Spinal cord (tissue), 10 donors: ENCODE results near the gene CACNA1D. TPM values are rescaled to one million over a fixed set of nuclear protein-coding genes. Genes with fewer than 3 reads are reported as not detected.
"Not testable (repeated sequence)": the region's sequence is repeated elsewhere in the genome, so short reads cannot be mapped to it uniquely, and the experiment has no call there.

Experiments
- DNase-seq, 6 donors: peaks; one replicate each; pipeline versions ENCODE4 v3.0.0 to v3.0.0-alpha.2; 2013 to 2015; ENCODE audit warnings: low spot score in 6 of 6, low read depth in 4 of 6
- H3K27ac ChIP-seq: one replicate; pipeline ENCODE4 v1.5.1; 2013; ENCODE audit warnings: low read depth, low read length, control low read depth
- H3K27me3 ChIP-seq: one replicate; pipeline ENCODE4 v1.6.1; 2013; ENCODE audit warnings: low read length; ENCODE audit not compliant: control insufficient read depth, insufficient read depth
- H3K36me3 ChIP-seq: one replicate; pipeline ENCODE4 v1.6.1; 2013; ENCODE audit warnings: low read length; ENCODE audit not compliant: control insufficient read depth, insufficient read depth
- H3K4me1 ChIP-seq: one replicate; pipeline ENCODE4 v1.6.1; 2013; ENCODE audit warnings: low read length; ENCODE audit not compliant: control insufficient read depth, insufficient read depth
- H3K4me3 ChIP-seq: one replicate; pipeline ENCODE4 v1.5.1; 2013; ENCODE audit warnings: low read depth, low read length, control low read depth
- H3K9me3 ChIP-seq: one replicate; pipeline ENCODE4 v1.6.1; 2013; ENCODE audit warnings: low read length; ENCODE audit not compliant: control insufficient read depth, insufficient read depth
- WGBS: methylation state at CpG from one replicate; pipeline ENCODE4 v1.1.5; 2013; ENCODE audit warnings: missing lambda C conversion rate; ENCODE audit not compliant: insufficient coverage; 5-methylcytosine and 5-hydroxymethylcytosine counted together
- polyA plus RNA-seq, 2 donors: library from polyadenylated mRNA; unstranded; fragments of 120-200 nt; gene quantifications; one replicate each; pipeline ENCODE4 v1.2.1, GENCODE V29; 2013; ENCODE audit not compliant: insufficient read length in 2 of 2
- total RNA-seq, 2 donors: library from RNA; depleted of rRNA in 1 of 2; stranded (reverse); fragments of 120-200 nt in 1 of 2; fragments of >200 nt in 1 of 2; gene quantifications; one replicate each; pipeline versions ENCODE4 v1.2.3 to v1.2.4, GENCODE V29; 2013 to 2014
- donor health status: healthy.

Gene CACNA1D
- total and polyA plus RNA-seq, 4 donors = 14.1 to 37.5 (median 24.4) TPM

GRCh38 chr3:53630547-53630946 lies 136.1 kb downstream of the CACNA1D start:
- Histone ChIP-seq H3K27me3 (no peaks in the 10 kb centered on the region), H3K9me3 (peaks cover 5% of the 10 kb centered on the region), H3K4me1 (peaks cover 7% of the 10 kb centered on the region), H3K36me3 (no peaks in the 10 kb centered on the region), H3K4me3 (no peak overlapping the region), H3K27ac (no peak overlapping the region)
- 92% methylated on average over 2 of the region's 3 CpGs for WGBS
- no peak for DNase-seq

- H3K27me3 ChIP-seq = no peaks in the 10 kb centered on the region
- H3K27ac ChIP-seq = no peak overlapping the region
- peaks cover 5% of the 10 kb centered on the region for H3K9me3 ChIP-seq
- no peak for DNase-seq
- no peak overlapping the region for H3K4me3 ChIP-seq
- WGBS = 80% methylated on average over 1 of the region's 9 CpGs
- H3K36me3 ChIP-seq = no peaks in the 10 kb centered on the region
- peaks cover 3% of the 10 kb centered on the region for H3K4me1 ChIP-seq
Observed at GRCh38 chr3:53633197-53633787, 138.9 kb downstream of the CACNA1D start.

DNA sequence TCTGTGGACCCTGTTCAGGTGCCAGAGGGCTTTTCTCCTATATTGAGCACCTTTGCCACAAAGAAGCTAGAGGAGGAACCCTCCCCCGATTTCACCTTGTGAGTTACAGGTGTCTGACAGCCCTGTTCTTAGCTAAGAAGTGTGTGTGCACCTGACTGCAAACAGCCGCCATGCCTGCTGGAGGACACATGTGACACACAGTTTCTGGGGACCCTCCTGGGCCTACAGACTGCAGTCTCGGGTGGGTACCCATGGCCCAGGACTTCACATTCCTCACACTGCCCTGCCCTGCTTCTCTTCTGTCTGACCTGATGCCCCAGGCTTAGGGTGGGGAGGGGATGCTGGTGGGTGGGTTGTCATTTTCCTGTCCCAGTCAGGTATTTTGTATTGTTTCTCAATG lies 140.6 kb downstream of the CACNA1D start:
- H3K27me3 ChIP-seq = no peaks in the 10 kb centered on the region
- H3K36me3 ChIP-seq = no peaks in the 10 kb centered on the region
- H3K4me3 ChIP-seq = no peak overlapping the region
- H3K27ac ChIP-seq = no peak overlapping the region
- no peak for DNase-seq
- H3K9me3 ChIP-seq = peaks cover 5% of the 10 kb centered on the region
- WGBS = 84% methylated on average over 3 of the region's 3 CpGs
- H3K4me1 ChIP-seq = no peaks in the 10 kb centered on the region

DNA sequence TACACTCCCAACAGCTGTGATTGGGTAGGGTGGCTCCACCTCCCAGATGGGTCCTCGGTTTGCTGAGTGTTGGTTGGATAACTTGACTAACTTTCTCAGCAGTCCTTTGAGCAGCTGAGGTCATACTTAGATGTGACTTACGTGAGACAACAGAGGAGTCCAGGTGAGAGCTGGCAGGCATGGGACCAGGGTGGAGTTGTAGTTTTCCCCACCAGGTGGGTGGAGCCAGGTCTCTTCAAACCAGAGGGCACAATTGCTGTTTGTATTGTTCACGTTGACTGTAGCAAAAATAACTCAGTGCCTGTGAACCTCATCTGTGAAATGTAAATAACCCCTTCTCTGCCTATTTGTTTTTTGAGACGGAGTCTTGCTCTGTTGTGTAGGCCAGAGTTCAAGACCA lies 144.4 kb downstream of the CACNA1D start:
- not testable (repeated sequence) for H3K36me3 ChIP-seq, H3K27ac ChIP-seq, DNase-seq, H3K9me3 ChIP-seq, H3K27me3 ChIP-seq, H3K4me3 ChIP-seq, H3K4me1 ChIP-seq
- WGBS = no CpG with 5 or more reads among the region's 4 CpGs

GRCh38 chr3:53641397-53641796 lies 147.0 kb downstream of the CACNA1D start:
- Histone ChIP-seq H3K9me3 (no peaks in the 10 kb centered on the region), H3K4me3 (no peak overlapping the region)
- WGBS = 75% methylated on average over 5 of the region's 5 CpGs

DNA sequence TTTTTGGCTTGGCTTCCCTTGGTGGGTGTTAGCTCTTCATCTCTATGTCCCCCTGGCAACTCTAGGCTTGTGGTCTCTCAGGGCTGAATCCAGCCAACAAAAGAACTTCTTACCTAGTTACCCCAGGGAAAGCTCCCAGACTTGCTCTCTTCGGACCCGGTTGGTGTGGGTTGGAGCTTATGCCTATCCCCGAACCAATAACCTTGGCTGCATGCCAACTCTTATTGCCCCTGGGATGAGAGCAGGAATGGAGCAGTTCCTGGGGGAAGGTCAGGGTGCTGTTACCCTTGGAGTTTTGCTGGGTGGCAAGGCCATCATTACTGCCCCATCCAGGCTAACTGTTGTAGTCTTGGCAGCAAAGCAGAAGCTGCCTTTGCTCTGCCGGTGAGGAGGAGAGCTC lies 147.8 kb downstream of the CACNA1D start:
- Histone ChIP-seq H3K9me3 (no peaks in the 10 kb centered on the region), H3K27me3 (no peaks in the 10 kb centered on the region), H3K4me3 (no peak overlapping the region), H3K36me3 (no peaks in the 10 kb centered on the region), H3K4me1 (peaks cover 3% of the 10 kb centered on the region), H3K27ac (no peak overlapping the region)
- DNase-seq = no peak
- 71% methylated on average over 1 of the region's 4 CpGs for WGBS

More at GRCh38 chr3:53641397-53641796, 147.0 kb downstream of the CACNA1D start:
- no peak for DNase-seq
- H3K27me3 ChIP-seq = no peaks in the 10 kb centered on the region
- peaks cover 3% of the 10 kb centered on the region for H3K4me1 ChIP-seq
- no peak overlapping the region for H3K27ac ChIP-seq
- H3K36me3 ChIP-seq = no peaks in the 10 kb centered on the region

- 93% methylated on average over 2 of the region's 4 CpGs for WGBS
- Histone ChIP-seq H3K27me3 (no peaks in the 10 kb centered on the region), H3K9me3 (no peaks in the 10 kb centered on the region), H3K4me1 (peaks cover 6% of the 10 kb centered on the region), H3K27ac (no peak overlapping the region), H3K4me3 (no peak overlapping the region), H3K36me3 (no peaks in the 10 kb centered on the region)
- no peak for DNase-seq
Observed at GRCh38 chr3:53643757-53644156, 149.3 kb downstream of the CACNA1D start.

DNA sequence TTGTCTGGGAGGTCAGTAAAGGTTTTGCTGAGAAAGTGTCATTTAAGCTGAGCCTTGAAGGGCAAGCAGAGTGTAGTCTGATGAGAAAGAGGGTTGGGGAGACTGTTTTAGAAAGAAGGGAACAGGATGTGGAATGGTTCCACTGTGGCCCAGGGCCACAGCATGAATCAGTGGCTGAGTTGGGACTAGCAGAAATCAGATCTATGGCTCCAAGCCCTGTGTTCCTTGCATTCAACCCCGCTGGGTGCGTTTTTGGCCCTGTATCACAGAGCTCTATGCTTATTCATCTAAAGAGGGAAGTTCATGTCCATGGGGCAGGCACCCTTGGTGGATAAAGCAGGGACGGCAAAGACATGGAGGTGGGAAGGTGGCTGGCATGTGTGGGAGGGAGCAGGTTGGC lies 151.3 kb downstream of the CACNA1D start:
- H3K27me3 ChIP-seq = no peaks in the 10 kb centered on the region
- H3K9me3 ChIP-seq = no peaks in the 10 kb centered on the region
- no peaks in the 10 kb centered on the region for H3K36me3 ChIP-seq
- WGBS = 87% methylated on average over 3 of the region's 3 CpGs
- DNase-seq = no peak
- H3K27ac ChIP-seq = no peak overlapping the region
- peaks cover 6% of the 10 kb centered on the region for H3K4me1 ChIP-seq
- H3K4me3 ChIP-seq = no peak overlapping the region

DNA sequence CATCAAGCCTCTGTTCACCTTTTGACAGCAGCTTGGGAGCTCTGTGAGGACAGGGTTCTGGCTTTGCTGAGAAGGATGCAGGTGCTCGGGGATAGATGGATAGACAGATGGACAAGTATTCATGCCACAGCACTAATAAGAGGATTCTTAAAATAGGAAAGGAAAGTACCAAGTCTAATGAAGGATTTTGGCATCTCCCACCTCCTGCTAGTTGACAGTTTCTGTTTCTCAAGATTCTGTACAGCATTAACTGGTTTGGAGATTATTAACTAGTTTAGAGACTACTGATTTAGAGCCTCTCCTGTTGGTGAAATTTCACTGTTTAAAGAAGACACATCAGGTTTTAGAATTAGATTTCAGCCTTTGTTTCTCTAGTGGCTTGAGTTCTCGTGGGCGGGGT lies 152.3 kb downstream of the CACNA1D start:
- DNase-seq = no peak
- Histone ChIP-seq H3K9me3 (no peaks in the 10 kb centered on the region), H3K27me3 (no peaks in the 10 kb centered on the region), H3K4me3 (no peak overlapping the region), H3K27ac (no peak overlapping the region), H3K4me1 (peaks cover 6% of the 10 kb centered on the region), H3K36me3 (no peaks in the 10 kb centered on the region)
- 81% methylated on average over 2 of the region's 3 CpGs for WGBS

- H3K27me3 ChIP-seq = no peaks in the 10 kb centered on the region
- peaks cover 6% of the 10 kb centered on the region for H3K9me3 ChIP-seq
- H3K36me3 ChIP-seq = no peaks in the 10 kb centered on the region
- no peak overlapping the region for H3K27ac ChIP-seq
- H3K4me1 ChIP-seq = peaks cover 4% of the 10 kb centered on the region
- DNase-seq = no peak
- 92% methylated on average over 4 of the region's 4 CpGs for whole genome bisulfite sequencing
- no peak overlapping the region for H3K4me3 ChIP-seq
Observed at GRCh38 chr3:53649816-53650215, 155.4 kb downstream of the CACNA1D start.
